ENCODE results near the gene COBLL1.

DNA sequence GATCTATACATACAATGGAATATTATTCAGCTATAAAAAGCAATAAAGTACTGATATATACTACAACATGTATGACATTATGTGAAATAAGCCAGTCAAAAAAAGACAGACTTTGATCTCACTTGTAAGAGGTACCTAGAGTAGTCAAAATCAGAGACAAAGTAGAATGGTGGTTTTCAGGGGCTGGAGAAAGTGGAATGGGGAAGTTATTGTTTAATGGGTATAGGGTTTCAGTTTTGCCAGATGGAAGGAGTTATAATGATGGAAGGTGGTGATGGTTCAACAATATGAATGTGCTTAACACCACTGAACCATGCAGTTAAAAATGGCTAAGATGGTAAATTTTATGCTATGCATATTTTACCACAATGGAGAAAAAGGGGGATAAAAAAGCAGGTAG, 6.3 kb downstream of the COBLL1 start:
- TF ChIP-seq, protein P1, sequence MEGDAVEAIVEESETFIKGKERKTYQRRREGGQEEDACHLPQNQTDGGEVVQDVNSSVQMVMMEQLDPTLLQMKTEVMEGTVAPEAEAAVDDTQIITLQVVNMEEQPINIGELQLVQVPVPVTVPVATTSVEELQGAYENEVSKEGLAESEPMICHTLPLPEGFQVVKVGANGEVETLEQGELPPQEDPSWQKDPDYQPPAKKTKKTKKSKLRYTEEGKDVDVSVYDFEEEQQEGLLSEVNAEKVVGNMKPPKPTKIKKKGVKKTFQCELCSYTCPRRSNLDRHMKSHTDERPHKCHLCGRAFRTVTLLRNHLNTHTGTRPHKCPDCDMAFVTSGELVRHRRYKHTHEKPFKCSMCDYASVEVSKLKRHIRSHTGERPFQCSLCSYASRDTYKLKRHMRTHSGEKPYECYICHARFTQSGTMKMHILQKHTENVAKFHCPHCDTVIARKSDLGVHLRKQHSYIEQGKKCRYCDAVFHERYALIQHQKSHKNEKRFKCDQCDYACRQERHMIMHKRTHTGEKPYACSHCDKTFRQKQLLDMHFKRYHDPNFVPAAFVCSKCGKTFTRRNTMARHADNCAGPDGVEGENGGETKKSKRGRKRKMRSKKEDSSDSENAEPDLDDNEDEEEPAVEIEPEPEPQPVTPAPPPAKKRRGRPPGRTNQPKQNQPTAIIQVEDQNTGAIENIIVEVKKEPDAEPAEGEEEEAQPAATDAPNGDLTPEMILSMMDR (IDR thresholded peaks at IDR 0.05), result no peak
- no peak for TF ChIP-seq POLR2A (IDR thresholded peaks at IDR 0.05)

Measured in heart left ventricle (tissue), 13 donors.